H9 (cell line): ENCODE data around the gene ADARB2. TPM values are rescaled to one million over a fixed set of nuclear protein-coding genes. Genes with fewer than 3 reads are reported as not detected.
A peak's percentile ranks its signal among the peaks of the same experiment; 100 is the strongest.

Experiments used
- DNase-seq: peaks from one replicate; pipeline ENCODE4 v3.0.0-alpha.2; 2017
- H2AFZ ChIP-seq: one replicate; pipeline ENCODE4 v1.6.1; 2013; ENCODE audit warnings: mild to moderate bottlenecking, low read length, control low read depth, moderate library complexity
- H2AK5ac ChIP-seq: 2 replicates; pipeline ENCODE4 v1.6.1; 2013; ENCODE audit warnings: low read length, control low read depth, mixed read lengths; ENCODE audit not compliant: insufficient read length
- H2BK120ac ChIP-seq: one replicate; pipeline ENCODE4 v1.6.1; 2013; ENCODE audit warnings: low read depth, mild to moderate bottlenecking, low read length, control low read depth, inconsistent platforms; ENCODE audit not compliant: poor library complexity, severe bottlenecking
- H2BK12ac ChIP-seq: 2 replicates; pipeline ENCODE4 v1.6.1; 2013; ENCODE audit warnings: low read length, control low read depth, mixed read lengths, low read depth; ENCODE audit not compliant: insufficient read length
- H2BK15ac ChIP-seq: 2 replicates; pipeline ENCODE4 v1.6.1; 2013; ENCODE audit warnings: low read depth, low read length, control low read depth
- H2BK20ac ChIP-seq: one replicate; pipeline ENCODE4 v1.6.1; 2013; ENCODE audit warnings: low read depth, mild to moderate bottlenecking, low read length, control low read depth, inconsistent platforms; ENCODE audit not compliant: poor library complexity, severe bottlenecking
- H2BK5ac ChIP-seq: 2 replicates; pipeline ENCODE4 v1.6.1; 2013; ENCODE audit warnings: low read length, control low read depth, mixed read lengths; ENCODE audit not compliant: insufficient read length
- H3K14ac ChIP-seq: 2 replicates; pipeline ENCODE4 v1.6.1; 2013; ENCODE audit warnings: low read length, control low read depth; ENCODE audit not compliant: insufficient read depth
- H3K18ac ChIP-seq: 2 replicates; pipeline ENCODE4 v1.6.1; 2013; ENCODE audit warnings: low read depth, mild to moderate bottlenecking, mixed read lengths, low read length, control low read depth; ENCODE audit not compliant: insufficient read length
- H3K23ac ChIP-seq: 2 replicates; pipeline ENCODE4 v1.6.1; 2013; ENCODE audit warnings: low read length, control low read depth, mixed read lengths, low read depth; ENCODE audit not compliant: insufficient read length
- H3K23me2 ChIP-seq: 2 replicates; pipeline ENCODE4 v1.6.1; 2013; ENCODE audit warnings: low read depth, mild to moderate bottlenecking, mixed read lengths, low read length, control low read depth; ENCODE audit not compliant: insufficient read length, poor library complexity, severe bottlenecking
- H3K27ac ChIP-seq: 2 replicates; pipeline ENCODE4 v1.5.1; 2013; ENCODE audit warnings: low read length, control low read depth, mixed read lengths, low read depth; ENCODE audit not compliant: insufficient read length
- H3K27me3 ChIP-seq: 2 replicates; pipeline ENCODE4 v1.6.1; 2013; ENCODE audit warnings: low read length, control low read depth, inconsistent platforms; ENCODE audit not compliant: insufficient read depth
- H3K4ac ChIP-seq: 2 replicates; pipeline ENCODE4 v1.6.1; 2013; ENCODE audit warnings: low read depth, mild to moderate bottlenecking, control low read depth, inconsistent platforms, low read length, moderate library complexity
- H3K4me1 ChIP-seq: 2 replicates; pipeline ENCODE4 v1.6.1; 2013; ENCODE audit warnings: low read length, control low read depth, inconsistent platforms; ENCODE audit not compliant: insufficient read depth
- H3K4me2 ChIP-seq: 2 replicates; pipeline ENCODE4 v1.6.1; 2013; ENCODE audit warnings: low read length, control low read depth, mixed read lengths; ENCODE audit not compliant: insufficient read length, insufficient read depth
- H3K56ac ChIP-seq: 2 replicates; pipeline ENCODE4 v1.6.1; 2013; ENCODE audit warnings: low read depth, mild to moderate bottlenecking, mixed read lengths, low read length, control low read depth; ENCODE audit not compliant: insufficient read length
- H3K79me1 ChIP-seq: 2 replicates; pipeline ENCODE4 v1.6.1; 2013; ENCODE audit warnings: low read depth, mild to moderate bottlenecking, moderate library complexity, low read length, control low read depth, inconsistent platforms; ENCODE audit not compliant: insufficient read depth, poor library complexity, severe bottlenecking
- H3K79me2 ChIP-seq: 2 replicates; pipeline ENCODE4 v1.6.1; 2013; ENCODE audit warnings: low read length, control low read depth, inconsistent platforms; ENCODE audit not compliant: insufficient read depth
- H3K9ac ChIP-seq: 2 replicates; pipeline ENCODE4 v1.6.1; 2013; ENCODE audit warnings: low read length, control low read depth, mixed read lengths; ENCODE audit not compliant: insufficient read length; ENCODE audit errors: extremely low read depth
- H3K9me3 ChIP-seq: one replicate; pipeline ENCODE4 v1.6.1; 2013; ENCODE audit warnings: low read depth, low read length, inconsistent platforms; ENCODE audit not compliant: control insufficient read depth
- H3T11ph ChIP-seq: one replicate; pipeline ENCODE4 v1.6.1; 2013; ENCODE audit warnings: mild to moderate bottlenecking, low read length, control low read depth, inconsistent platforms
- H4K20me1 ChIP-seq: one replicate; pipeline ENCODE4 v1.6.1; 2013; ENCODE audit not compliant: control insufficient read depth, insufficient read length, insufficient read depth
- H4K5ac ChIP-seq: 2 replicates; pipeline ENCODE4 v1.6.1; 2013; ENCODE audit warnings: low read depth, mild to moderate bottlenecking, mixed read lengths, low read length, control low read depth; ENCODE audit not compliant: insufficient read length
- H4K8ac ChIP-seq: replicated peaks from 2 replicates; pipeline ENCODE4 v1.6.1; 2013; ENCODE audit warnings: low read length, control low read depth, mixed read lengths, low read depth; ENCODE audit not compliant: insufficient read length
- H4K91ac ChIP-seq: 2 replicates; pipeline ENCODE4 v1.6.1; 2013; ENCODE audit warnings: low read depth, mild to moderate bottlenecking, moderate library complexity, mixed read lengths, low read length, control low read depth; ENCODE audit not compliant: insufficient read length
- H3K27ac Mint-ChIP-seq, 3 experiments: 2 replicates in 2 of 3; 3 replicates in 1 of 3; pipeline ENCODE4 v1.8.0; 2020 to 2021; ENCODE audit warnings: mixed read lengths in 3 of 3, mild to moderate bottlenecking in 1 of 3, moderate library complexity in 1 of 3
- H3K27me3 Mint-ChIP-seq: 2 replicates; pipeline ENCODE4 v1.8.0; 2021; ENCODE audit warnings: low read depth, mild to moderate bottlenecking, moderate library complexity, mixed read lengths
- H3K36me3 Mint-ChIP-seq, 3 experiments: 2 replicates in 2 of 3; 3 replicates in 1 of 3; pipeline ENCODE4 v1.8.0; 2020 to 2021; ENCODE audit warnings: low read depth in 3 of 3, mixed read lengths in 3 of 3; ENCODE audit not compliant: insufficient read depth in 1 of 3
- H3K4me1 Mint-ChIP-seq, 2 experiments: 2 replicates each; pipeline ENCODE4 v1.8.0; 2020; ENCODE audit warnings: mixed read lengths in 2 of 2
- H3K4me3 Mint-ChIP-seq, 2 experiments: 2 replicates in 1 of 2; 3 replicates in 1 of 2; pipeline ENCODE4 v1.8.0; 2020 to 2021; ENCODE audit warnings: mild to moderate bottlenecking in 2 of 2, mixed read lengths in 2 of 2, moderate library complexity in 1 of 2
- H3K9me3 Mint-ChIP-seq, 2 experiments: 2 replicates in 1 of 2; 3 replicates in 1 of 2; pipeline ENCODE4 v1.8.0; 2020; ENCODE audit warnings: mild to moderate bottlenecking in 2 of 2, mixed read lengths in 2 of 2, moderate library complexity in 1 of 2
- CTCF ChIP-seq: fragments of 200-600 bp; sonication (generic); conservative IDR thresholded peaks from 3 replicates; pipeline ENCODE4 v1.8.0; 2021; ENCODE audit warnings: antibody characterized with exemption, mild to moderate bottlenecking
- WGBS: extraction: QIAGEN DNeasy Blood & Tissue Kit; methylation state at CpG from one replicate; pipeline ENCODE4 v1.1.7; 2013; ENCODE audit warnings: missing lambda C conversion rate, low lambda C conversion rate, mixed read lengths; ENCODE audit not compliant: insufficient read length; ENCODE audit errors: extremely low coverage; 5-methylcytosine and 5-hydroxymethylcytosine counted together
- total RNA-seq: library from RNA; stranded (reverse); gene quantifications from 2 replicates; pipeline ENCODE4 v1.2.1, GENCODE V29; 2021

ADARB2 gene
- total RNA-seq, 1 experiment from 2014 or later: 0.87 TPM

GRCh38 chr10:1745780-1746456, 8.6 kb upstream of the ADARB2 start:
- no peak overlapping the region for H3K14ac ChIP-seq
- no peaks in the 10 kb centered on the region for H3K79me2 ChIP-seq
- H4K91ac ChIP-seq: no peak overlapping the region
- no peak overlapping the region for H3K27ac ChIP-seq
- H3K4me3 Mint-ChIP-seq: no peak overlapping the region
- TF ChIP-seq CTCF: no peak
- H3K4ac ChIP-seq: no peak overlapping the region
- no peaks in the 10 kb centered on the region for H3K23me2 ChIP-seq
- no peak overlapping the region for H2BK120ac ChIP-seq
- no peak overlapping the region for H3K9ac ChIP-seq
- no peaks in the 10 kb centered on the region for H3K4me1 ChIP-seq
- H2AFZ ChIP-seq: no peak overlapping the region
- WGBS: no CpG with 5 or more reads among the region's 9 CpGs
- H3K9me3 ChIP-seq: no peaks in the 10 kb centered on the region
- H3K27me3 ChIP-seq: no peaks in the 10 kb centered on the region
- peaks cover 4 to 18% (median 15%) of the 10 kb centered on the region in 3 experiments; a peak in 6 of 7 replicates for H3K36me3 Mint-ChIP-seq
- H3K4me2 ChIP-seq: no peak overlapping the region
- H3K27me3 Mint-ChIP-seq: peaks cover 26% of the 10 kb centered on the region
- H2BK15ac ChIP-seq: no peak overlapping the region
- no peak overlapping the region for H2BK5ac ChIP-seq
- H4K5ac ChIP-seq: no peak overlapping the region
- peaks cover 19 to 22% of the 10 kb centered on the region in 2 experiments for H3K9me3 Mint-ChIP-seq
- H3K18ac ChIP-seq: no peak overlapping the region
- H3K79me1 ChIP-seq: no peaks in the 10 kb centered on the region
- no peak overlapping the region for H2BK20ac ChIP-seq
- H3K27ac Mint-ChIP-seq: peak overlapping the region in 1 of 3 experiments; percentile 41; a peak in 1 of 7 replicates
- H3K56ac ChIP-seq: no peak overlapping the region
- H3T11ph ChIP-seq: no peak overlapping the region
- no peak overlapping the region for H2BK12ac ChIP-seq
- H4K8ac ChIP-seq: no peak overlapping the region
- H2AK5ac ChIP-seq: no peak overlapping the region
- H3K4me1 Mint-ChIP-seq: no peaks in the 10 kb centered on the region
- H4K20me1 ChIP-seq: peaks cover 4% of the 10 kb centered on the region
- no peak for DNase-seq
- H3K23ac ChIP-seq: no peak overlapping the region
